ENCODE results near the gene LPO. TPM values are rescaled to one million over a fixed set of nuclear protein-coding genes. Genes with fewer than 3 reads are reported as not detected.

The LPO gene
- total and polyA plus RNA-seq, 2 donors from 2014 or later: not detected

- H3K36me3 ChIP-seq (ENCODE audit: control insufficient read depth in 2 of 3, insufficient read depth in 3 of 3, low read length in 3 of 3): no peaks in the 10 kb centered on the region
- H3K27ac ChIP-seq (ENCODE audit: low read depth in 2 of 2, low read length in 2 of 2): no peak overlapping the region
- H3K9ac ChIP-seq (ENCODE audit: low read length in 3 of 3): no peak overlapping the region
- H3K4me1 ChIP-seq (ENCODE audit: control insufficient read depth in 2 of 3, insufficient read depth in 2 of 3, low read depth in 1 of 3, low read length in 3 of 3): no peaks in the 10 kb centered on the region
- no peak overlapping the region for H3K4me3 ChIP-seq (ENCODE audit: low read length in 3 of 3)
- no peaks in the 10 kb centered on the region for H3K9me3 ChIP-seq (ENCODE audit: control insufficient read depth in 2 of 3, insufficient read depth in 1 of 3, low read length in 3 of 3)
- no peak for TF ChIP-seq CTCF (IDR thresholded peaks at IDR 0.05; ENCODE audit: borderline replicate concordance, extremely low read depth, insufficient read depth)
- intact Hi-C loops (cut with DNase I): no loop called here
- FAIRE-seq (no peak), DNase-seq (peak in 1 of 5 donors; percentile 6)
- no peaks in the 10 kb centered on the region for H3K27me3 ChIP-seq (ENCODE audit: control insufficient read depth, insufficient read depth, low read length)
Measured at GRCh38 chr17:58262149-58262548, 23.8 kb downstream of the LPO start.

- intact Hi-C loops (cut with DNase I): no loop called here
- no peak for TF ChIP-seq CTCF (IDR thresholded peaks at IDR 0.05; ENCODE audit: borderline replicate concordance, extremely low read depth, insufficient read depth)
- Histone ChIP-seq H3K9ac (ENCODE audit: low read length in 3 of 3) (no peak overlapping the region), H3K27ac (ENCODE audit: low read depth in 2 of 2, low read length in 2 of 2) (no peak overlapping the region), H3K36me3 (ENCODE audit: control insufficient read depth in 2 of 3, insufficient read depth in 3 of 3, low read length in 3 of 3) (no peaks in the 10 kb centered on the region), H3K9me3 (ENCODE audit: control insufficient read depth in 2 of 3, insufficient read depth in 1 of 3, low read length in 3 of 3) (no peaks in the 10 kb centered on the region), H3K4me3 (ENCODE audit: low read length in 3 of 3) (no peak overlapping the region), H3K4me1 (ENCODE audit: control insufficient read depth in 2 of 3, insufficient read depth in 2 of 3, low read depth in 1 of 3, low read length in 3 of 3) (no peaks in the 10 kb centered on the region), H3K27me3 (ENCODE audit: control insufficient read depth, insufficient read depth, low read length) (no peaks in the 10 kb centered on the region)
- no peak for FAIRE-seq
- no peak for DNase-seq
Measured at GRCh38 chr17:58263773-58264172, 25.4 kb downstream of the LPO start.

- TF ChIP-seq CTCF (IDR thresholded peaks at IDR 0.05; ENCODE audit: borderline replicate concordance, extremely low read depth, insufficient read depth): no peak
- no peaks in the 10 kb centered on the region for H3K4me1 ChIP-seq (ENCODE audit: control insufficient read depth in 2 of 3, insufficient read depth in 2 of 3, low read depth in 1 of 3, low read length in 3 of 3)
- H3K9ac ChIP-seq (ENCODE audit: low read length in 3 of 3): no peak overlapping the region
- no peak overlapping the region for H3K27ac ChIP-seq (ENCODE audit: low read depth in 2 of 2, low read length in 2 of 2)
- no peak for FAIRE-seq
- H3K4me3 ChIP-seq (ENCODE audit: low read length in 3 of 3): no peak overlapping the region
- no peaks in the 10 kb centered on the region for H3K9me3 ChIP-seq (ENCODE audit: control insufficient read depth in 2 of 3, insufficient read depth in 1 of 3, low read length in 3 of 3)
- no peak for DNase-seq
- no peaks in the 10 kb centered on the region for H3K27me3 ChIP-seq (ENCODE audit: control insufficient read depth, insufficient read depth, low read length)
- intact Hi-C loops (cut with DNase I): no loop called here
- no peaks in the 10 kb centered on the region for H3K36me3 ChIP-seq (ENCODE audit: control insufficient read depth in 2 of 3, insufficient read depth in 3 of 3, low read length in 3 of 3)
Measured at GRCh38 chr17:58264407-58265103, 26.2 kb downstream of the LPO start.

GRCh38 chr17:58265271-58265670, 26.9 kb downstream of the LPO start:
- FAIRE-seq (no peak), DNase-seq (no peak)
- no peak overlapping the region for H3K4me3 ChIP-seq (ENCODE audit: low read length in 3 of 3)
- no peak overlapping the region for H3K9ac ChIP-seq (ENCODE audit: low read length in 3 of 3)
- TF ChIP-seq CTCF (IDR thresholded peaks at IDR 0.05; ENCODE audit: borderline replicate concordance, extremely low read depth, insufficient read depth): no peak
- no peaks in the 10 kb centered on the region for H3K27me3 ChIP-seq (ENCODE audit: control insufficient read depth, insufficient read depth, low read length)
- no peaks in the 10 kb centered on the region for H3K36me3 ChIP-seq (ENCODE audit: control insufficient read depth in 2 of 3, insufficient read depth in 3 of 3, low read length in 3 of 3)
- no peaks in the 10 kb centered on the region for H3K9me3 ChIP-seq (ENCODE audit: control insufficient read depth in 2 of 3, insufficient read depth in 1 of 3, low read length in 3 of 3)
- H3K27ac ChIP-seq (ENCODE audit: low read depth in 2 of 2, low read length in 2 of 2): no peak overlapping the region
- intact Hi-C loops (cut with DNase I): no loop called here
- H3K4me1 ChIP-seq (ENCODE audit: control insufficient read depth in 2 of 3, insufficient read depth in 2 of 3, low read depth in 1 of 3, low read length in 3 of 3): no peaks in the 10 kb centered on the region

All from kidney (tissue), 14 donors.